PC-9 (cell line): Measurements from ENCODE around the gene CCDC137.

Experiments
- CTCF ChIP-seq: fragments of 200-600 bp; sonication (generic); conservative IDR thresholded peaks from 2 replicates; pipeline ENCODE4 v1.6.1; 2017; ENCODE audit warnings: mixed run types, antibody characterized with exemption, mild to moderate bottlenecking, moderate library complexity
- EZH2 ChIP-seq: fragments of 200-600 bp; sonication (generic); IDR thresholded peaks from 2 replicates; pipeline ENCODE4 v1.8.0; 2017; ENCODE audit warnings: antibody characterized with exemption, low read depth

GRCh38 chr17:81666092-81666341 lies 520 bp upstream of the CCDC137 start:
- TF ChIP-seq CTCF: no peak
- TF ChIP-seq EZH2: no peak
